KMS-11 (cell line): Measurements from ENCODE around the gene ID3.
A peak's percentile ranks its signal among the peaks of the same experiment; 100 is the strongest.

Experiments
- H2AFZ ChIP-seq: fragments of 200-600 bp; sonication (generic); 2 replicates; pipeline ENCODE4 v1.6.1; 2016; ENCODE audit warnings: antibody characterized with exemption, mixed run types, low read depth
- H3K27ac ChIP-seq: fragments of 200-600 bp; sonication (generic); 2 replicates; pipeline ENCODE4 v1.6.1; 2016; ENCODE audit warnings: mild to moderate bottlenecking, mixed run types
- H3K27me3 ChIP-seq: fragments of 200-600 bp; sonication (generic); 2 replicates; pipeline ENCODE4 v1.6.1; 2017; ENCODE audit warnings: mild to moderate bottlenecking, low read depth, mixed run types, moderate library complexity; ENCODE audit not compliant: insufficient read depth
- H3K36me3 ChIP-seq: fragments of 200-600 bp; sonication (generic); 2 replicates; pipeline ENCODE4 v1.6.1; 2017; ENCODE audit warnings: mild to moderate bottlenecking, mixed run types; ENCODE audit not compliant: insufficient read depth
- H3K4me1 ChIP-seq: fragments of 200-600 bp; sonication (generic); 2 replicates; pipeline ENCODE4 v1.6.1; 2016; ENCODE audit warnings: mild to moderate bottlenecking, low read depth, mixed run types; ENCODE audit not compliant: poor library complexity, severe bottlenecking
- H3K4me2 ChIP-seq: fragments of 200-600 bp; sonication (generic); 2 replicates; pipeline ENCODE4 v1.7.0; 2016; ENCODE audit warnings: mild to moderate bottlenecking, mixed run types
- H3K4me3 ChIP-seq: fragments of 200-600 bp; sonication (generic); IDR thresholded peaks from 2 replicates; pipeline ENCODE4 v1.6.1; 2017; ENCODE audit warnings: low read depth, low read length, mixed read lengths; ENCODE audit not compliant: insufficient read depth
- H3K79me2 ChIP-seq: fragments of 200-600 bp; sonication (generic); 2 replicates; pipeline ENCODE4 v1.6.1; 2016; ENCODE audit warnings: low read depth, mixed run types; ENCODE audit not compliant: insufficient read depth
- H3K9ac ChIP-seq: fragments of 200-600 bp; sonication (generic); 2 replicates; pipeline ENCODE4 v1.6.1; 2016; ENCODE audit warnings: mild to moderate bottlenecking, mixed run types
- H4K20me1 ChIP-seq: fragments of 200-600 bp; sonication (generic); 2 replicates; pipeline ENCODE4 v1.6.1; 2016; ENCODE audit warnings: mild to moderate bottlenecking, mixed run types; ENCODE audit not compliant: insufficient read depth
- TF ChIP-seq, protein P1 (sequence below): fragments of 200-600 bp; sonication (generic); conservative IDR thresholded peaks from 2 replicates; pipeline ENCODE4 v1.6.1; 2017; ENCODE audit warnings: low read depth, mild to moderate bottlenecking, antibody characterized with exemption, low read length, moderate library complexity, mixed read lengths

Gene ID3

DNA sequence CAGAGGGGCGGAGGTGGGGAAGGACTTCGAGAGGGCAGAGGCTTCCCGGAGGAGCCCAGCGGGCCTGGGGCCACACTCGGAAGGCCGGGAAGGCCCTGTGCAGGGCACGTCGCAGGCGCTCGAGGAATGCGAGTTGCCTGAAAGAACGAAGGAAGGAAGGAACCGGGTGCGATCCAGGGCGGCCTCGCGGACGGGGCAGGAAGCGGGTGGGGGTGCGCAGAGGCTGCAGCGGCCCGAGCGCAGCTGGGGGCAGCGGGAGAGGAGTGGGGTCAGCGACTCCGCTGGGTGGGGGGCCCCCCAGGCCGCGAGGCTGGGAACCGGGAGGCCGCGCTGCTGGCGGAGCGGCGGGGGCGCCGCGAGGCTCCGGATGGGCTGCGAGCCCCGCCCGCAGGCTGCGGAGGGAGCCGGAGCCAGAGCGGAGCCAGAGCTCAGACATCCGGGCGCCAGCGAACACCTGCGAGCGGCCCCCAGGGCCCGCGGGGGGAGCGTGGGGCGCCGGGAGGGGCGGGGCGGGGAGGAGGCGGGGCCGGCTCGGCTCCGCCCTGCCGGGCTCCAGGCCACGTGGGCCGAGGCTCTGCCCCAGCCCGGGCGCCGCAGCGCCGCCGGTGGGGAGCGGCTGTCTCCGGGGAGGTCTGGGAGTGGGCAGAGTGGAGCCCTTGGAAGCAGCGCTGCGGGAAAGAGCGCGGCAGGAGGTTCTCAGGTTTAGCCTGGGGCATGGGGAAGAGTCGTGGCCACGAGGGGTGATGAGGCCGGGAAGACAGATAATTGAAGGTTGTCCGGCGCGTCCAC is 4.6 kb downstream of the ID3 start:
- Histone ChIP-seq H4K20me1 (no peaks in the 10 kb centered on the region), H3K79me2 (no peaks in the 10 kb centered on the region; the same call in 1 of the 2 replicates), H2AFZ (peak overlapping the region; percentile 93), H3K27me3 (no peaks in the 10 kb centered on the region; the same call in 1 of the 2 replicates), H3K4me1 (peaks cover 29% of the 10 kb centered on the region), H3K27ac (peak overlapping the region; percentile 74), H3K4me2 (peak overlapping the region; percentile 94), H3K4me3 (peak overlapping the region; percentile 85), H3K36me3 (no peaks in the 10 kb centered on the region), H3K9ac (peak overlapping the region; percentile 87)
- TF ChIP-seq, protein P1, sequence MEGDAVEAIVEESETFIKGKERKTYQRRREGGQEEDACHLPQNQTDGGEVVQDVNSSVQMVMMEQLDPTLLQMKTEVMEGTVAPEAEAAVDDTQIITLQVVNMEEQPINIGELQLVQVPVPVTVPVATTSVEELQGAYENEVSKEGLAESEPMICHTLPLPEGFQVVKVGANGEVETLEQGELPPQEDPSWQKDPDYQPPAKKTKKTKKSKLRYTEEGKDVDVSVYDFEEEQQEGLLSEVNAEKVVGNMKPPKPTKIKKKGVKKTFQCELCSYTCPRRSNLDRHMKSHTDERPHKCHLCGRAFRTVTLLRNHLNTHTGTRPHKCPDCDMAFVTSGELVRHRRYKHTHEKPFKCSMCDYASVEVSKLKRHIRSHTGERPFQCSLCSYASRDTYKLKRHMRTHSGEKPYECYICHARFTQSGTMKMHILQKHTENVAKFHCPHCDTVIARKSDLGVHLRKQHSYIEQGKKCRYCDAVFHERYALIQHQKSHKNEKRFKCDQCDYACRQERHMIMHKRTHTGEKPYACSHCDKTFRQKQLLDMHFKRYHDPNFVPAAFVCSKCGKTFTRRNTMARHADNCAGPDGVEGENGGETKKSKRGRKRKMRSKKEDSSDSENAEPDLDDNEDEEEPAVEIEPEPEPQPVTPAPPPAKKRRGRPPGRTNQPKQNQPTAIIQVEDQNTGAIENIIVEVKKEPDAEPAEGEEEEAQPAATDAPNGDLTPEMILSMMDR = no peak

DNA sequence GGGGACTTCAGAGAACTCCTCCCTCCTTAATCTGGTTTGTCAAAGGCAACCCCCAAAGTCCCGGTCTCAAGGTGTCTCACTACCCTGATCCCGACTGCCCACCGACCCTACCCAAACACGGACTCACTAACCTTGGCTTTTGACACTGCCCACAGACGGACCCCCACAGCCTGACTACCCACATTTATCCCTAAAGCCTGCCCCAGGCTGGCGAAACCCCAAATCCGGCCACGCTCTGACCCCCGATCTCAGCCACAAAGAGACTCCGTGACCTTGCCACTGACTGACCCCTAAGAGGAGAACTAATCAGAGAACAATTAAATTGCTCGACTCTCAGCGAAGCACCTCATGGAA is 5.2 kb downstream of the ID3 start:
- H3K4me2 ChIP-seq = peak overlapping the region; percentile 94
- H3K79me2 ChIP-seq = no peaks in the 10 kb centered on the region; the same call in 1 of the 2 replicates
- H3K4me3 ChIP-seq = peak overlapping the region; percentile 85
- H3K9ac ChIP-seq = peak overlapping the region; percentile 87
- no peaks in the 10 kb centered on the region for H3K36me3 ChIP-seq
- H3K27ac ChIP-seq = peak overlapping the region; percentile 74
- H2AFZ ChIP-seq = peak overlapping the region; percentile 93
- H4K20me1 ChIP-seq = no peaks in the 10 kb centered on the region
- TF ChIP-seq, protein P1 = no peak
- peaks cover 29% of the 10 kb centered on the region for H3K4me1 ChIP-seq
- H3K27me3 ChIP-seq = no peaks in the 10 kb centered on the region; the same call in 1 of the 2 replicates

DNA sequence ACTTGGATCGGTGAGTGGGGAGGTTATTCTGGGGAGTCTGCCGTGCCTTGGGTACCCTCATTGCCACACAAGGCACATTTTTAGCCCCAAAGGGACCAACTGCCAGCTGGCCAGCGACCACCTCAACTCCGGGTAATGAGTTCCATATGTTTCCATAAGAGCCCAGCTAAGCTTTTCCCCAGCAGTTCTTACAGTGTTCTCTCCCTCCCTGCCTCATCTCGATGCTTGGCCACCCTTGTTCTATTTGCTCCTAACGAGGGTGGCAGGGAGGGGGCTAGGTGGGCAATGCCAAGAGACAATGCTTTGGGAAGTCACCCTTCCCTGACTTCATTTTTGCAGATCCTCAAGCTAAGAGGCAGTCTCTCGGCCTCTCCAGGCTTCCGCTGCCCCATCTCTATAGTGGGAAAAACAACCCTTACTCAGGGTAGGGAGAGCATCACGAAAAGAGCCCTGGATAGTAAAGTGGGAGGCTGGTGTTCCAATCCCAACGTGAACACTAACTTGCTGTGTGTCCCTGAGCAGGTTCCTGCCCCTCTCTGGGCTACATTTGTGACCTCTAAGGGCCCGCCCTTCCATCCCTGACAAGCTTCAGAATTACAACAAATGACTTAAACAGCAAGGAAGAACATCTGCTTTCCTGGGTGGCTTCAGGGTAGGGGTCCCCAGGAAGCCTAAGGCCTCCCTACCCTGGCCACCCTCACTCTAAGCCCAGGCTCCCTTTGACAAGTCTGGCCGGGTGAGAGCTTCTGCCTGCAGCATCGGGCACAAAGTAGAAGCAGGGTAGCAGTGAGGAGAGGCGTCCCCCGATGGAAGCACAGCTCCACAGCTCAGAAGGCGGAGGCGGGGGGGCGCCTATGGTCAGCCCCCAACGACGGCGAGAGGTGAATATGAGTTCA is 5.8 kb downstream of the ID3 start:
- H2AFZ ChIP-seq = no peak overlapping the region; the same call in 1 of the 2 replicates
- no peaks in the 10 kb centered on the region for H4K20me1 ChIP-seq
- no peaks in the 10 kb centered on the region; the same call in 1 of the 2 replicates for H3K27me3 ChIP-seq
- H3K4me2 ChIP-seq = peak overlapping the region; percentile 94; the same call in 1 of the 2 replicates
- H3K79me2 ChIP-seq = no peaks in the 10 kb centered on the region; the same call in 1 of the 2 replicates
- no peaks in the 10 kb centered on the region for H3K36me3 ChIP-seq
- H3K4me3 ChIP-seq = no peak overlapping the region
- peaks cover 24% of the 10 kb centered on the region for H3K4me1 ChIP-seq
- H3K9ac ChIP-seq = no peak overlapping the region
- H3K27ac ChIP-seq = no peak overlapping the region
- TF ChIP-seq, protein P1 = no peak

DNA sequence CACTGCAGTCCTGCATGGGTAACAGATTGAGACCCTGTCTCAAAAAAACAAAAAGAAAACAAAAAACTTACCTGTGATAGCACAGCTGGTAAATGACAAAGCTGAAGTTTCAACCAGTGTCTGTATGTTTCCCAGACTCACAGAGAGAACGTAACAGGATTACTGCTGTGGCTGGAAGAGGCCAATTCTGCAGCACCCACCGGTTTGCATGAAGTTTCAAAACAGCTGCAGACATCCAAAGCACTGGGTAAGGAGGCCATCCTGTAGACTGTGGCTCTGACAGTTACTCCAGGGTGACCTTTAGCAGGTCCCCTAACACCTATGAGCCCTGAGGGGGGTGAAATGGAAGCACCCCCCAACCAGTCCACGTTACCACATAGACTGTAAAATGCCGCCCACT is 7.5 kb downstream of the ID3 start:
- no peaks in the 10 kb centered on the region; the same call in 1 of the 2 replicates for H3K79me2 ChIP-seq
- no peak overlapping the region for H2AFZ ChIP-seq
- no peaks in the 10 kb centered on the region for H3K36me3 ChIP-seq
- peaks cover 15% of the 10 kb centered on the region for H3K4me1 ChIP-seq
- TF ChIP-seq, protein P1 = no peak
- no peaks in the 10 kb centered on the region for H4K20me1 ChIP-seq
- H3K4me2 ChIP-seq = no peak overlapping the region
- H3K9ac ChIP-seq = no peak overlapping the region
- no peak overlapping the region for H3K4me3 ChIP-seq
- H3K27me3 ChIP-seq = no peaks in the 10 kb centered on the region; the same call in 1 of the 2 replicates
- H3K27ac ChIP-seq = no peak overlapping the region
